CD4-positive, alpha-beta T cell (primary cell): ENCODE results near the gene ATG2B. TPM values are rescaled to one million over a fixed set of nuclear protein-coding genes. Genes with fewer than 3 reads are reported as not detected.

Source experiments
- ATAC-seq: fragments of 200-7000 bp; cut with Tn5 transposase; one replicate; pipeline ENCODE4 v1.10.0; 2022; ENCODE audit warnings: mild to moderate bottlenecking; ENCODE audit not compliant: poor library complexity
- CTCF ChIA-PET: fragments of 350-600 bp; sonication (Branson Sonifier 250); formaldehyde crosslinking; loops from one replicate; lab custom pipeline; 2021; ENCODE audit warnings: antibody characterized with exemption, inconsistent platforms; lab: Charles Lee
- POLR2A ChIA-PET: fragments of 350-600 bp; sonication (Branson Sonifier 250); formaldehyde crosslinking; loops from one replicate; lab custom pipeline; 2021; ENCODE audit warnings: antibody characterized with exemption, inconsistent platforms; lab: Charles Lee
- DNase-seq, 14 experiments: peaks; one replicate each; pipeline ENCODE4 v3.0.0-alpha.2; 2013 to 2020; ENCODE audit warnings: mixed read lengths in 2 of 14
- H3K27ac ChIP-seq, 2 donors: one replicate each; pipeline versions ENCODE4 v1.5.1 to v1.7.0; 2013; ENCODE audit warnings: low read length in 2 of 2, low read depth in 1 of 2, mild to moderate bottlenecking in 1 of 2
- H3K27me3 ChIP-seq, 2 experiments: 1 replicate in 1 of 2; 2 replicates in 1 of 2; pipeline versions ENCODE4 v1.6.1 to v1.7.0; 2013; ENCODE audit warnings: low read length in 2 of 2, control low read depth in 1 of 2, mild to moderate bottlenecking in 1 of 2, moderate library complexity in 1 of 2; ENCODE audit not compliant: insufficient read depth in 2 of 2, control insufficient read depth in 1 of 2
- H3K36me3 ChIP-seq: one replicate; pipeline ENCODE4 v1.6.1; 2013; ENCODE audit warnings: low read length, control low read depth; ENCODE audit not compliant: insufficient read depth
- H3K4me1 ChIP-seq: one replicate; pipeline ENCODE4 v1.6.1; 2013; ENCODE audit warnings: low read length, control low read depth; ENCODE audit not compliant: insufficient read depth
- H3K4me3 ChIP-seq: one replicate; pipeline ENCODE4 v1.5.1; 2013; ENCODE audit warnings: mild to moderate bottlenecking, low read length, moderate library complexity
- H3K9me3 ChIP-seq, 2 experiments: 1 replicate in 1 of 2; 2 replicates in 1 of 2; pipeline versions ENCODE4 v1.6.1 to v1.7.0; 2013; ENCODE audit warnings: low read length in 2 of 2, mild to moderate bottlenecking in 2 of 2, control low read depth in 1 of 2, moderate library complexity in 1 of 2; ENCODE audit not compliant: control insufficient read depth in 1 of 2, insufficient read depth in 1 of 2
- H3K27ac Mint-ChIP-seq: one replicate; pipeline ENCODE4 v1.8.0; 2020; ENCODE audit warnings: mixed read lengths
- H3K27me3 Mint-ChIP-seq: one replicate; pipeline ENCODE4 v1.8.0; 2021; ENCODE audit warnings: mixed read lengths
- H3K36me3 Mint-ChIP-seq: one replicate; pipeline ENCODE4 v1.8.0; 2021; ENCODE audit warnings: low read depth, mixed read lengths
- H3K4me1 Mint-ChIP-seq: one replicate; pipeline ENCODE4 v1.8.0; 2021; ENCODE audit warnings: low read depth, mixed read lengths
- H3K4me3 Mint-ChIP-seq: one replicate; pipeline ENCODE4 v1.8.0; 2020; ENCODE audit warnings: mild to moderate bottlenecking, mixed read lengths
- H3K9me3 Mint-ChIP-seq: one replicate; pipeline ENCODE4 v1.8.0; 2020; ENCODE audit warnings: mixed read lengths
- CTCF ChIP-seq: fragments of 200-600 bp; IDR thresholded peaks from one replicate; pipeline ENCODE4 v1.8.0; 2022; ENCODE audit warnings: antibody characterized with exemption, mild to moderate bottlenecking
- intact Hi-C, 2 experiments: fragments of 100-400 bp; cut with DNase I in 1 of 2; cut with micrococcal nuclease in 1 of 2; formaldehyde crosslinking; loops; one replicate each; pipeline versions ENCODE4 v1.15.1 to v1.9.0; 2023 to 2025; cut with DNase I, micrococcal nuclease
- total RNA-seq, 174 experiments: library from RNA in 2 of 174; stranded (reverse) in 2 of 174; gene quantifications; one replicate each; pipeline ENCODE4 v1.2.3 and lab custom pipeline; 2021 to 2026

The ATG2B gene
- total RNA-seq, 2 experiments from 2014 or later = 20.1 to 20.2 TPM

DNA sequence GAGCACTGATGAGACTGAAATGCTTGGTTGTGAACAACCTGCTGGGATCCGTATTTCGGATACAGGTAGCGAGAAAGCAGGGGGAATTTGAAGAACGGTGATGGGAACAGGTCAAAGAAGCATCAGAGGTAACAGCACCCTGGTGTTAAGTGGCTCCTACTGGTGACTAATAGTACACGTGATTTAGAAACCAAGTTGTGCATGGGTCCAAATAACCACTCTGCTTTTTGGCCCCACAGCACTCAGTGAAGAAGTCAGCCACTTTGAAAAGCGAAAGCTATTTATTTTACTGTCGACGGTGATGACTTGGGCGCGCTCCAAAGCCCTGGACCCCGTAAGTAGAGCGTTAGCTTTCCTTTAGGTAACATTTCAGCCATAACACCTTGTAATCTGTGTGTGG, 45.5 kb upstream of the ATG2B start:
- no peak overlapping the region for H3K4me3 Mint-ChIP-seq
- H3K4me1 Mint-ChIP-seq = no peaks in the 10 kb centered on the region
- Histone ChIP-seq H3K27me3 (no peaks in the 10 kb centered on the region), H3K4me3 (no peak overlapping the region), H3K36me3 (no peaks in the 10 kb centered on the region), H3K27ac (no peak overlapping the region), H3K4me1 (no peaks in the 10 kb centered on the region), H3K9me3 (no peaks in the 10 kb centered on the region)
- H3K36me3 Mint-ChIP-seq = no peaks in the 10 kb centered on the region
- no peak overlapping the region for H3K27ac Mint-ChIP-seq
- ChIA-PET CTCF (no interaction called here), POLR2A (no interaction called here)
- H3K27me3 Mint-ChIP-seq = no peaks in the 10 kb centered on the region
- DNase-seq (no peak), ATAC-seq (no peak)
- intact Hi-C loops = no loop called here
- no peaks in the 10 kb centered on the region for H3K9me3 Mint-ChIP-seq
- no peak for TF ChIP-seq CTCF

- CTCF ChIA-PET = no interaction called here
- no peak for DNase-seq
- H3K4me1 Mint-ChIP-seq = no peaks in the 10 kb centered on the region
- no peak overlapping the region for H3K4me3 Mint-ChIP-seq
- no peak overlapping the region for H3K4me3 ChIP-seq
- TF ChIP-seq CTCF = no peak
- no peaks in the 10 kb centered on the region for H3K9me3 Mint-ChIP-seq
- POLR2A ChIA-PET = no interaction called here
- H3K4me1 ChIP-seq = no peaks in the 10 kb centered on the region
- intact Hi-C loops = no loop called here
- H3K27me3 Mint-ChIP-seq = no peaks in the 10 kb centered on the region
- no peaks in the 10 kb centered on the region for H3K36me3 ChIP-seq
- no peaks in the 10 kb centered on the region for H3K36me3 Mint-ChIP-seq
- H3K27ac ChIP-seq = no peak overlapping the region
- no peak overlapping the region for H3K27ac Mint-ChIP-seq
- no peak for ATAC-seq
- H3K9me3 ChIP-seq = no peaks in the 10 kb centered on the region
- H3K27me3 ChIP-seq = no peaks in the 10 kb centered on the region
Measured at GRCh38 chr14:96407935-96408570, 44.9 kb upstream of the ATG2B start.

DNA sequence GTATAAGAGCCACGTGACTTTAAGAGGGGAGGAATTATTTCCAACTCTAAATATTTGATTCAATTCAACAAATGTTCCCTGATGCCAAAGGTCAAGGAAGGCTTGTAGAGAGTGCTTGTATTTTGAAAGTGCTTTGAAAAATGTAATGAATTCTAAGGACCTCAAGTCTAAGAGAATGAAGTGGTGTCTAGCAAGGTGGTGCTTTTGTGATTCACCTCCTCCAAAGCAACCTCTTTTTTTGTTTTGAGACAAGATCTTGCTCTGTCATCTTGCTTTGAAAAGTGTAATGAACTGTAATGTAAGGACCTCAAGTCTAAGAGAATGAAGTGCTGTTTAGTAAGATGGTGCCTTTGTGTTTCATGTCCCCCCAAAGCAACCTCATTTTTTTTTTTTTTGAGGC, 42.5 kb upstream of the ATG2B start:
- Mint-ChIP-seq H3K36me3 (no peaks in the 10 kb centered on the region), H3K4me1 (no peaks in the 10 kb centered on the region), H3K27me3 (peaks cover 12% of the 10 kb centered on the region), H3K4me3 (no peak overlapping the region), H3K9me3 (no peaks in the 10 kb centered on the region), H3K27ac (no peak overlapping the region)
- Histone ChIP-seq H3K9me3 (no peaks in the 10 kb centered on the region), H3K4me3 (no peak overlapping the region), H3K4me1 (no peaks in the 10 kb centered on the region), H3K27ac (no peak overlapping the region), H3K27me3 (peaks cover 0 to 5% of the 10 kb centered on the region in 2 experiments), H3K36me3 (no peaks in the 10 kb centered on the region)
- ChIA-PET CTCF (no interaction called here), POLR2A (no interaction called here)
- ATAC-seq (no peak), DNase-seq (no peak)
- no peak for TF ChIP-seq CTCF
- intact Hi-C loops = no loop called here
